SK-N-SH (cell line): ENCODE results near the gene POGLUT3. TPM values are rescaled to one million over a fixed set of nuclear protein-coding genes. Genes with fewer than 3 reads are reported as not detected.

Experiments
- CTCF ChIA-PET: fragments of 300-600, 350-600 bp; formaldehyde crosslinking; extraction: SDS; loops from one replicate; lab custom pipeline; 2021; lab: Yijun Ruan, JAX
- POLR2A ChIA-PET: fragments of 350-600 bp; sonication (Branson Sonifier 250); formaldehyde crosslinking; extraction: SDS; loops from one replicate; lab custom pipeline; 2020; ENCODE audit warnings: antibody characterized with exemption, inconsistent platforms; lab: Yijun Ruan, JAX
- DNase-seq: peaks from one replicate; pipeline ENCODE4 v3.0.0; 2012
- H2AFZ ChIP-seq: fragments of 200-600 bp; sonication (generic); 2 replicates; pipeline ENCODE4 v1.8.1; 2016; ENCODE audit warnings: antibody characterized with exemption, mild to moderate bottlenecking, low read depth
- H3F3A ChIP-seq: fragments of 200-600 bp; sonication (generic); replicated peaks from 2 replicates; pipeline ENCODE3; 2016; ENCODE audit warnings: antibody characterized with exemption, mild to moderate bottlenecking; ENCODE audit not compliant: insufficient read depth
- H3K27ac ChIP-seq, 2 experiments: fragments of 200-500 bp in 1 of 2; fragments of 200-600 bp in 1 of 2; sonication (Bioruptor generic) in 1 of 2; sonication (generic), shearing (Covaris generic) in 1 of 2; 2 replicates each; pipeline versions ENCODE4 v1.5.1 to v1.6.1; 2014 to 2016; ENCODE audit warnings: low read depth in 2 of 2, inconsistent platforms in 1 of 2, low read length in 1 of 2, mild to moderate bottlenecking in 1 of 2, mixed read lengths in 1 of 2
- H3K27me3 ChIP-seq: fragments of 200-600 bp; sonication (generic), shearing (Covaris generic); 2 replicates; pipeline ENCODE4 v1.6.1; 2016; ENCODE audit warnings: mixed run types; ENCODE audit not compliant: insufficient read depth
- H3K36me3 ChIP-seq, 2 experiments: fragments of 200-500 bp in 1 of 2; fragments of 200-600 bp in 1 of 2; sonication (Bioruptor generic) in 1 of 2; sonication (generic) in 1 of 2; replicated peaks in 1 of 2; 2 replicates each; pipeline versions ENCODE3 to v1.5.1; 2014 to 2016; ENCODE audit warnings: low read length in 1 of 2, mild to moderate bottlenecking in 1 of 2; ENCODE audit not compliant: insufficient read depth in 2 of 2, control insufficient read depth in 1 of 2
- H3K4me1 ChIP-seq, 2 experiments: fragments of 200-500 bp in 1 of 2; fragments of 200-600 bp in 1 of 2; sonication (Bioruptor generic) in 1 of 2; sonication (generic), shearing (Covaris generic) in 1 of 2; 2 replicates each; pipeline versions ENCODE4 v1.5.1 to v1.6.1; 2014 to 2016; ENCODE audit warnings: low read depth in 1 of 2, low read length in 1 of 2, mixed run types in 1 of 2; ENCODE audit not compliant: insufficient read depth in 2 of 2, control insufficient read depth in 1 of 2
- H3K4me2 ChIP-seq: fragments of 200-600 bp; sonication (generic), shearing (Covaris generic); 2 replicates; pipeline ENCODE4 v1.6.1; 2017; ENCODE audit warnings: mixed run types
- H3K4me3 ChIP-seq, 2 experiments: fragments of 200-500 bp in 1 of 2; fragments of 200-600 bp in 1 of 2; sonication (Bioruptor generic) in 1 of 2; sonication (generic), shearing (Covaris generic) in 1 of 2; 2 replicates each; pipeline versions ENCODE4 v1.5.1 to v1.8.1; 2014 to 2016; ENCODE audit warnings: low read depth in 2 of 2, inconsistent platforms in 1 of 2, low read length in 1 of 2, mild to moderate bottlenecking in 1 of 2, mixed read lengths in 1 of 2, moderate library complexity in 1 of 2
- H3K79me2 ChIP-seq: fragments of 200-600 bp; sonication (generic); 2 replicates; pipeline ENCODE4 v1.8.1; 2017; ENCODE audit warnings: mild to moderate bottlenecking; ENCODE audit not compliant: insufficient read depth
- H3K9ac ChIP-seq: fragments of 200-600 bp; sonication (generic); 2 replicates; pipeline ENCODE4 v1.6.1; 2017; ENCODE audit warnings: mixed run types
- H3K9me2 ChIP-seq: fragments of 200-600 bp; sonication (generic); 2 replicates; pipeline ENCODE4 v1.6.1; 2017; ENCODE audit warnings: mixed run types
- H3K9me3 ChIP-seq: fragments of 200-600 bp; sonication (generic); 2 replicates; pipeline ENCODE4 v1.6.1; 2017; ENCODE audit warnings: mixed run types, mild to moderate bottlenecking, moderate library complexity
- H4K20me1 ChIP-seq: fragments of 200-600 bp; sonication (generic); 2 replicates; pipeline ENCODE4 v1.6.1; 2017; ENCODE audit warnings: mild to moderate bottlenecking, mixed run types; ENCODE audit not compliant: insufficient read depth
- ELF1 ChIP-seq: IDR thresholded peaks from 2 replicates; pipeline ENCODE4 v1.4.0; 2012
- EP300 ChIP-seq, 2 experiments: IDR thresholded peaks; 2 replicates each; pipeline versions ENCODE4 v1.4.0 to v1.6.1; 2012; ENCODE audit warnings: borderline replicate concordance in 1 of 2, low read depth in 1 of 2, low read length in 1 of 2
- EZH2phosphoT487 ChIP-seq: fragments of 200-600 bp; sonication (generic); IDR thresholded peaks from 2 replicates; pipeline ENCODE4 v1.6.1; 2017; ENCODE audit warnings: low read depth, mixed run types, mild to moderate bottlenecking, antibody characterized with exemption, moderate library complexity, borderline replicate concordance
- FOXM1 ChIP-seq: IDR thresholded peaks from 2 replicates; pipeline ENCODE4 v1.4.0; 2012; ENCODE audit warnings: low read depth, mild to moderate bottlenecking
- NRF1 ChIP-seq: IDR thresholded peaks from 2 replicates; pipeline ENCODE4 v1.6.1; 2012; ENCODE audit warnings: low read depth, mild to moderate bottlenecking, low read length
- PBX3 ChIP-seq: IDR thresholded peaks from 2 replicates; pipeline ENCODE4; 2012
- RAD21 ChIP-seq: IDR thresholded peaks from 2 replicates; pipeline ENCODE4 v1.6.1; 2012; ENCODE audit warnings: mild to moderate bottlenecking, low read length
- RCOR1 ChIP-seq: fragments of 150-350 bp; IDR thresholded peaks from 2 replicates; pipeline ENCODE4 v1.6.1; 2017; ENCODE audit warnings: antibody characterized with exemption, low read length
- RXRA ChIP-seq: IDR thresholded peaks from 2 replicates; pipeline ENCODE4 v1.4.0; 2012; ENCODE audit warnings: low read depth, mild to moderate bottlenecking, borderline replicate concordance
- SIN3A ChIP-seq: IDR thresholded peaks from 2 replicates; pipeline ENCODE4 v1.6.1; 2012; ENCODE audit warnings: low read depth, mild to moderate bottlenecking, low read length, moderate library complexity, borderline replicate concordance
- SMC3 ChIP-seq: IDR thresholded peaks from 2 replicates; pipeline ENCODE4 v1.6.1; 2012; ENCODE audit warnings: low read depth, low read length, improper control_type of control experiment
- TCF12 ChIP-seq: IDR thresholded peaks from 2 replicates; pipeline ENCODE4 v1.4.0; 2012
- TEAD4 ChIP-seq: IDR thresholded peaks from 2 replicates; pipeline ENCODE4 v1.4.0; 2012; ENCODE audit warnings: mild to moderate bottlenecking, borderline replicate concordance; ENCODE audit not compliant: insufficient read depth
- YY1 ChIP-seq: IDR thresholded peaks from 2 replicates; pipeline ENCODE4 v1.4.0; 2012; ENCODE audit warnings: low read depth, mild to moderate bottlenecking
- ZBTB33 ChIP-seq: IDR thresholded peaks from 2 replicates; pipeline ENCODE4 v1.4.0; 2012; ENCODE audit warnings: low read depth, borderline replicate concordance
- WGBS: methylation state at CpG from one replicate; pipeline ENCODE4 v1.1.6; 2017; ENCODE audit warnings: low lambda C conversion rate; 5-methylcytosine and 5-hydroxymethylcytosine counted together
- polyA plus RNA-seq, 3 experiments: library from polyadenylated mRNA; depleted of rRNA; stranded (reverse); fragments of >200 nt; gene quantifications; 2 replicates each; pipeline ENCODE4 v1.2.3, GENCODE V29; 2012
- TF ChIP-seq, protein P1 (sequence below): fragments of 200-600 bp; sonication (generic); IDR thresholded peaks from 2 replicates; pipeline ENCODE4 v1.6.1; 2017; ENCODE audit warnings: antibody characterized with exemption, mild to moderate bottlenecking, moderate library complexity
- TF ChIP-seq, protein P2 (sequence below): IDR thresholded peaks from 2 replicates; pipeline ENCODE4 v1.6.1; 2012; ENCODE audit warnings: mild to moderate bottlenecking, low read depth, low read length, moderate library complexity
- TF ChIP-seq, protein P3 (sequence below): IDR thresholded peaks from 2 replicates; pipeline ENCODE4 v1.4.0; 2012; ENCODE audit warnings: low read depth, borderline replicate concordance

The POGLUT3 gene
- polyA plus RNA-seq, 1 of the 3 experiments (the other 2 are of a cell fraction) = 26.3 TPM

DNA sequence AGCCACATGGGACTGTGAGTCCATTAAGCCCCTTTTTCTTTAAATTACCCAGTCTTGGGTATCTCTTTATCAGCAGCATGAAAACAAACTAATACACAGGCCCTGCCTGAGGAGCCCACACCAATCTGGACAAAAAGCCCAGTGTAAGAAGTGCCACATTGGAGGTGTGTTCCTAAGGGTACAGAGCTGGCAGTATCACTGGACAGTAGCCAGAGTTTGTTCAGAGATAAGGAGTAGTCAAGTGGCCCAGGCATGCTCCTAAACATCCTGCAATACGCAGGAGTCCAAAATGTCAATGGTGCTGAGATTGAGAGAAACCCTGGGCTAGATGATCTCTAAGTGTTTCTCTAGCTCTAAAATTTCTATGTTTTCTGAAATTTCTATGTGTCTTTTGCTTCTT lies 27.0 kb upstream of the POGLUT3 start:
- DNase-seq = no peak
- Histone ChIP-seq H3K9ac (no peak overlapping the region), H3F3A (no peaks in the 10 kb centered on the region), H3K9me2 (no peaks in the 10 kb centered on the region), H3K4me2 (no peak overlapping the region), H4K20me1 (no peaks in the 10 kb centered on the region), H3K27me3 (no peaks in the 10 kb centered on the region; the same call in 1 of the 2 replicates), H2AFZ (no peak overlapping the region), H3K27ac (no peak overlapping the region), H3K9me3 (no peaks in the 10 kb centered on the region), H3K36me3 (no peaks in the 10 kb centered on the region), H3K4me1 (no peaks in the 10 kb centered on the region), H3K4me3 (no peak overlapping the region), H3K79me2 (no peaks in the 10 kb centered on the region)
- CTCF ChIA-PET = no interaction called here
- TF ChIP-seq SMC3 (no peak), RAD21 (no peak), TCF12 (no peak), NRF1 (no peak), FOXM1 (no peak), SIN3A (no peak), YY1 (no peak), RXRA (no peak), ELF1 (no peak), TEAD4 (no peak), PBX3 (no peak), ZBTB33 (no peak), EP300 (IDR thresholded peaks at IDR 0.05; ENCODE audit: borderline replicate concordance in 1 of 2, low read depth in 1 of 2, low read length in 1 of 2) (no peak), RCOR1 (no peak), EZH2phosphoT487 (no peak)
- TF ChIP-seq, protein P1, sequence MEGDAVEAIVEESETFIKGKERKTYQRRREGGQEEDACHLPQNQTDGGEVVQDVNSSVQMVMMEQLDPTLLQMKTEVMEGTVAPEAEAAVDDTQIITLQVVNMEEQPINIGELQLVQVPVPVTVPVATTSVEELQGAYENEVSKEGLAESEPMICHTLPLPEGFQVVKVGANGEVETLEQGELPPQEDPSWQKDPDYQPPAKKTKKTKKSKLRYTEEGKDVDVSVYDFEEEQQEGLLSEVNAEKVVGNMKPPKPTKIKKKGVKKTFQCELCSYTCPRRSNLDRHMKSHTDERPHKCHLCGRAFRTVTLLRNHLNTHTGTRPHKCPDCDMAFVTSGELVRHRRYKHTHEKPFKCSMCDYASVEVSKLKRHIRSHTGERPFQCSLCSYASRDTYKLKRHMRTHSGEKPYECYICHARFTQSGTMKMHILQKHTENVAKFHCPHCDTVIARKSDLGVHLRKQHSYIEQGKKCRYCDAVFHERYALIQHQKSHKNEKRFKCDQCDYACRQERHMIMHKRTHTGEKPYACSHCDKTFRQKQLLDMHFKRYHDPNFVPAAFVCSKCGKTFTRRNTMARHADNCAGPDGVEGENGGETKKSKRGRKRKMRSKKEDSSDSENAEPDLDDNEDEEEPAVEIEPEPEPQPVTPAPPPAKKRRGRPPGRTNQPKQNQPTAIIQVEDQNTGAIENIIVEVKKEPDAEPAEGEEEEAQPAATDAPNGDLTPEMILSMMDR = no peak
- TF ChIP-seq, protein P2, sequence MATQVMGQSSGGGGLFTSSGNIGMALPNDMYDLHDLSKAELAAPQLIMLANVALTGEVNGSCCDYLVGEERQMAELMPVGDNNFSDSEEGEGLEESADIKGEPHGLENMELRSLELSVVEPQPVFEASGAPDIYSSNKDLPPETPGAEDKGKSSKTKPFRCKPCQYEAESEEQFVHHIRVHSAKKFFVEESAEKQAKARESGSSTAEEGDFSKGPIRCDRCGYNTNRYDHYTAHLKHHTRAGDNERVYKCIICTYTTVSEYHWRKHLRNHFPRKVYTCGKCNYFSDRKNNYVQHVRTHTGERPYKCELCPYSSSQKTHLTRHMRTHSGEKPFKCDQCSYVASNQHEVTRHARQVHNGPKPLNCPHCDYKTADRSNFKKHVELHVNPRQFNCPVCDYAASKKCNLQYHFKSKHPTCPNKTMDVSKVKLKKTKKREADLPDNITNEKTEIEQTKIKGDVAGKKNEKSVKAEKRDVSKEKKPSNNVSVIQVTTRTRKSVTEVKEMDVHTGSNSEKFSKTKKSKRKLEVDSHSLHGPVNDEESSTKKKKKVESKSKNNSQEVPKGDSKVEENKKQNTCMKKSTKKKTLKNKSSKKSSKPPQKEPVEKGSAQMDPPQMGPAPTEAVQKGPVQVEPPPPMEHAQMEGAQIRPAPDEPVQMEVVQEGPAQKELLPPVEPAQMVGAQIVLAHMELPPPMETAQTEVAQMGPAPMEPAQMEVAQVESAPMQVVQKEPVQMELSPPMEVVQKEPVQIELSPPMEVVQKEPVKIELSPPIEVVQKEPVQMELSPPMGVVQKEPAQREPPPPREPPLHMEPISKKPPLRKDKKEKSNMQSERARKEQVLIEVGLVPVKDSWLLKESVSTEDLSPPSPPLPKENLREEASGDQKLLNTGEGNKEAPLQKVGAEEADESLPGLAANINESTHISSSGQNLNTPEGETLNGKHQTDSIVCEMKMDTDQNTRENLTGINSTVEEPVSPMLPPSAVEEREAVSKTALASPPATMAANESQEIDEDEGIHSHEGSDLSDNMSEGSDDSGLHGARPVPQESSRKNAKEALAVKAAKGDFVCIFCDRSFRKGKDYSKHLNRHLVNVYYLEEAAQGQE = no peak
- TF ChIP-seq, protein P3, sequence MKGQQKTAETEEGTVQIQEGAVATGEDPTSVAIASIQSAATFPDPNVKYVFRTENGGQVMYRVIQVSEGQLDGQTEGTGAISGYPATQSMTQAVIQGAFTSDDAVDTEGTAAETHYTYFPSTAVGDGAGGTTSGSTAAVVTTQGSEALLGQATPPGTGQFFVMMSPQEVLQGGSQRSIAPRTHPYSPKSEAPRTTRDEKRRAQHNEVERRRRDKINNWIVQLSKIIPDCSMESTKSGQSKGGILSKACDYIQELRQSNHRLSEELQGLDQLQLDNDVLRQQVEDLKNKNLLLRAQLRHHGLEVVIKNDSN = no peak
- whole genome bisulfite sequencing = 100% methylated on average over 1 of the region's 1 CpG
- POLR2A ChIA-PET = no interaction called here
